A549 (cell line): Measurements from ENCODE around the gene GTF2H2C.
"Not testable (repeated sequence)": the region's sequence is repeated elsewhere in the genome, so short reads cannot be mapped to it uniquely, and the experiment has no call there.

Experiments used
- CEBPB ChIP-seq, 2 experiments: fragments of >200 bp in 1 of 2; sonication (Bioruptor Twin) in 1 of 2; formaldehyde crosslinking in 1 of 2; IDR thresholded peaks; 2 replicates each; pipeline ENCODE4 v1.6.1; 2012 to 2016
- CTCF ChIP-seq: fragments of >200 bp; sonication (Bioruptor Twin); formaldehyde crosslinking; IDR thresholded peaks from 3 replicates; pipeline ENCODE4 v1.5.1; 2016
- EP300 ChIP-seq, 2 experiments: fragments of >200 bp; sonication (Bioruptor Twin); formaldehyde crosslinking; IDR thresholded peaks; 2 replicates in 1 of 2; 3 replicates in 1 of 2; pipeline ENCODE4 v1.6.1; 2016 to 2017
- POLR2A ChIP-seq: IDR thresholded peaks from 2 replicates; pipeline ENCODE4 v1.6.1; 2012; ENCODE audit warnings: mild to moderate bottlenecking, low read length
- SMC3 ChIP-seq: fragments of >200 bp; sonication (Bioruptor Twin); formaldehyde crosslinking; IDR thresholded peaks from 3 replicates; pipeline ENCODE4 v1.6.1; 2018; ENCODE audit warnings: inconsistent platforms
- ZSCAN20 ChIP-seq: fragments of 250-450 bp; sonication (Bioruptor Pico); IDR thresholded peaks from 2 replicates; pipeline ENCODE4 v1.8.0; 2022; ENCODE audit warnings: mild to moderate bottlenecking, moderate library complexity

- not testable (repeated sequence) for TF ChIP-seq EP300 (IDR thresholded peaks at IDR 0.05); SMC3; CTCF; ZSCAN20 (CRISPR knock-in tag); CEBPB (IDR thresholded peaks at IDR 0.05); POLR2A
Measured at GRCh38 chr5:69541347-69541746, 18.6 kb upstream of the GTF2H2C start.
